ENCODE measurements around the gene DMXL2. TPM values are rescaled to one million over a fixed set of nuclear protein-coding genes. Genes with fewer than 3 reads are reported as not detected.

DMXL2 gene
- total and polyA plus RNA-seq, 2 experiments from 2014 or later, result 6.1 to 61.1 TPM

DNA sequence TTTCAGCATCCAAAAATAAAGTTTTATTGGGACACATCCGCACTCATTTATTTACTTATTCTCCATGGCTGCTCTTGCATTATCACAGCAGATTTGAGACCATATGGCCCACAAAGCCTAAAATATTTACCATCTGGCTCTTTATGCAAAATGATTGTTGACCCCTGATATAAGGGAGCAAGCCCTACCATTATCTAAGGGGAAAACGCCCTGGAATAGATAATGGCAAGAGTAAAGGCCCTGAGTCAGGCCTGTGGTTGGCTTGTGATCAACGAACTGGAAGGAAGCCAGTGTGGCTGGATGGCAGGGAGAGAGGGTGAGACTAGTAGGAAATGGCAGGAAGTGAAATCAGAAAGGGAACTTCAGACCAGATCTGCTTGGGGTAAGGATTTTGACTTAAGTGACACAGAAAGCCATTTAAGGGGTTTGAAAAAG is 24.6 kb upstream of the DMXL2 start:
- Mint-ChIP-seq H3K36me3 (ENCODE audit: low read depth) (no peaks in the 10 kb centered on the region), H3K4me3 (no peak overlapping the region), H3K9me3 (no peaks in the 10 kb centered on the region), H3K4me1 (no peaks in the 10 kb centered on the region), H3K27ac (no peak overlapping the region), H3K27me3 (ENCODE audit: insufficient read depth, low read depth, poor library complexity) (peaks cover 2% of the 10 kb centered on the region)
- DNase-seq (ENCODE audit: low spot score) (no peak), ATAC-seq (no peak)
- no peaks in the 10 kb centered on the region for H3K9me2 ChIP-seq (ENCODE audit: insufficient read depth)
- 0 out of 2 replicates have a peak overlapping the region, but pooled peaks have one; percentile 29 for H2AFZ ChIP-seq
- no peaks in the 10 kb centered on the region for H3F3A ChIP-seq (replicated peaks; ENCODE audit: low read depth)
- TF ChIP-seq, protein P1, sequence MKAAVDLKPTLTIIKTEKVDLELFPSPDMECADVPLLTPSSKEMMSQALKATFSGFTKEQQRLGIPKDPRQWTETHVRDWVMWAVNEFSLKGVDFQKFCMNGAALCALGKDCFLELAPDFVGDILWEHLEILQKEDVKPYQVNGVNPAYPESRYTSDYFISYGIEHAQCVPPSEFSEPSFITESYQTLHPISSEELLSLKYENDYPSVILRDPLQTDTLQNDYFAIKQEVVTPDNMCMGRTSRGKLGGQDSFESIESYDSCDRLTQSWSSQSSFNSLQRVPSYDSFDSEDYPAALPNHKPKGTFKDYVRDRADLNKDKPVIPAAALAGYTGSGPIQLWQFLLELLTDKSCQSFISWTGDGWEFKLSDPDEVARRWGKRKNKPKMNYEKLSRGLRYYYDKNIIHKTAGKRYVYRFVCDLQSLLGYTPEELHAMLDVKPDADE (IDR thresholded peaks at IDR 0.05), result no peak
- TF ChIP-seq CREB1 (CRISPR knock-in tag; IDR thresholded peaks at IDR 0.05; ENCODE audit: low read depth) (no peak), NANOG (IDR thresholded peaks at IDR 0.05; ENCODE audit: borderline replicate concordance) (no peak), EZH2phosphoT487 (IDR thresholded peaks at IDR 0.05; ENCODE audit: unreplicated experiment) (no peak), JUNB (IDR thresholded peaks at IDR 0.05; ENCODE audit: unreplicated experiment) (no peak), ZNF114 (CRISPR knock-in tag; IDR thresholded peaks at IDR 0.05) (no peak), POLR2AphosphoS5 (IDR thresholded peaks at IDR 0.05; ENCODE audit: low read depth) (no peak), EZH2 (IDR thresholded peaks at IDR 0.05; ENCODE audit: low read depth, unreplicated experiment) (no peak), ZNF331 (CRISPR knock-in tag; IDR thresholded peaks at IDR 0.05; ENCODE audit: low read depth) (no peak)
- TF ChIP-seq, protein P2, sequence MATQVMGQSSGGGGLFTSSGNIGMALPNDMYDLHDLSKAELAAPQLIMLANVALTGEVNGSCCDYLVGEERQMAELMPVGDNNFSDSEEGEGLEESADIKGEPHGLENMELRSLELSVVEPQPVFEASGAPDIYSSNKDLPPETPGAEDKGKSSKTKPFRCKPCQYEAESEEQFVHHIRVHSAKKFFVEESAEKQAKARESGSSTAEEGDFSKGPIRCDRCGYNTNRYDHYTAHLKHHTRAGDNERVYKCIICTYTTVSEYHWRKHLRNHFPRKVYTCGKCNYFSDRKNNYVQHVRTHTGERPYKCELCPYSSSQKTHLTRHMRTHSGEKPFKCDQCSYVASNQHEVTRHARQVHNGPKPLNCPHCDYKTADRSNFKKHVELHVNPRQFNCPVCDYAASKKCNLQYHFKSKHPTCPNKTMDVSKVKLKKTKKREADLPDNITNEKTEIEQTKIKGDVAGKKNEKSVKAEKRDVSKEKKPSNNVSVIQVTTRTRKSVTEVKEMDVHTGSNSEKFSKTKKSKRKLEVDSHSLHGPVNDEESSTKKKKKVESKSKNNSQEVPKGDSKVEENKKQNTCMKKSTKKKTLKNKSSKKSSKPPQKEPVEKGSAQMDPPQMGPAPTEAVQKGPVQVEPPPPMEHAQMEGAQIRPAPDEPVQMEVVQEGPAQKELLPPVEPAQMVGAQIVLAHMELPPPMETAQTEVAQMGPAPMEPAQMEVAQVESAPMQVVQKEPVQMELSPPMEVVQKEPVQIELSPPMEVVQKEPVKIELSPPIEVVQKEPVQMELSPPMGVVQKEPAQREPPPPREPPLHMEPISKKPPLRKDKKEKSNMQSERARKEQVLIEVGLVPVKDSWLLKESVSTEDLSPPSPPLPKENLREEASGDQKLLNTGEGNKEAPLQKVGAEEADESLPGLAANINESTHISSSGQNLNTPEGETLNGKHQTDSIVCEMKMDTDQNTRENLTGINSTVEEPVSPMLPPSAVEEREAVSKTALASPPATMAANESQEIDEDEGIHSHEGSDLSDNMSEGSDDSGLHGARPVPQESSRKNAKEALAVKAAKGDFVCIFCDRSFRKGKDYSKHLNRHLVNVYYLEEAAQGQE (IDR thresholded peaks at IDR 0.05; ENCODE audit: unreplicated experiment), result no peak
- TF ChIP-seq, protein P3, sequence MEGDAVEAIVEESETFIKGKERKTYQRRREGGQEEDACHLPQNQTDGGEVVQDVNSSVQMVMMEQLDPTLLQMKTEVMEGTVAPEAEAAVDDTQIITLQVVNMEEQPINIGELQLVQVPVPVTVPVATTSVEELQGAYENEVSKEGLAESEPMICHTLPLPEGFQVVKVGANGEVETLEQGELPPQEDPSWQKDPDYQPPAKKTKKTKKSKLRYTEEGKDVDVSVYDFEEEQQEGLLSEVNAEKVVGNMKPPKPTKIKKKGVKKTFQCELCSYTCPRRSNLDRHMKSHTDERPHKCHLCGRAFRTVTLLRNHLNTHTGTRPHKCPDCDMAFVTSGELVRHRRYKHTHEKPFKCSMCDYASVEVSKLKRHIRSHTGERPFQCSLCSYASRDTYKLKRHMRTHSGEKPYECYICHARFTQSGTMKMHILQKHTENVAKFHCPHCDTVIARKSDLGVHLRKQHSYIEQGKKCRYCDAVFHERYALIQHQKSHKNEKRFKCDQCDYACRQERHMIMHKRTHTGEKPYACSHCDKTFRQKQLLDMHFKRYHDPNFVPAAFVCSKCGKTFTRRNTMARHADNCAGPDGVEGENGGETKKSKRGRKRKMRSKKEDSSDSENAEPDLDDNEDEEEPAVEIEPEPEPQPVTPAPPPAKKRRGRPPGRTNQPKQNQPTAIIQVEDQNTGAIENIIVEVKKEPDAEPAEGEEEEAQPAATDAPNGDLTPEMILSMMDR (conservative IDR thresholded peaks at IDR 0.05; ENCODE audit: low read depth in 2 of 2), result no peak
- TF ChIP-seq, protein P4, sequence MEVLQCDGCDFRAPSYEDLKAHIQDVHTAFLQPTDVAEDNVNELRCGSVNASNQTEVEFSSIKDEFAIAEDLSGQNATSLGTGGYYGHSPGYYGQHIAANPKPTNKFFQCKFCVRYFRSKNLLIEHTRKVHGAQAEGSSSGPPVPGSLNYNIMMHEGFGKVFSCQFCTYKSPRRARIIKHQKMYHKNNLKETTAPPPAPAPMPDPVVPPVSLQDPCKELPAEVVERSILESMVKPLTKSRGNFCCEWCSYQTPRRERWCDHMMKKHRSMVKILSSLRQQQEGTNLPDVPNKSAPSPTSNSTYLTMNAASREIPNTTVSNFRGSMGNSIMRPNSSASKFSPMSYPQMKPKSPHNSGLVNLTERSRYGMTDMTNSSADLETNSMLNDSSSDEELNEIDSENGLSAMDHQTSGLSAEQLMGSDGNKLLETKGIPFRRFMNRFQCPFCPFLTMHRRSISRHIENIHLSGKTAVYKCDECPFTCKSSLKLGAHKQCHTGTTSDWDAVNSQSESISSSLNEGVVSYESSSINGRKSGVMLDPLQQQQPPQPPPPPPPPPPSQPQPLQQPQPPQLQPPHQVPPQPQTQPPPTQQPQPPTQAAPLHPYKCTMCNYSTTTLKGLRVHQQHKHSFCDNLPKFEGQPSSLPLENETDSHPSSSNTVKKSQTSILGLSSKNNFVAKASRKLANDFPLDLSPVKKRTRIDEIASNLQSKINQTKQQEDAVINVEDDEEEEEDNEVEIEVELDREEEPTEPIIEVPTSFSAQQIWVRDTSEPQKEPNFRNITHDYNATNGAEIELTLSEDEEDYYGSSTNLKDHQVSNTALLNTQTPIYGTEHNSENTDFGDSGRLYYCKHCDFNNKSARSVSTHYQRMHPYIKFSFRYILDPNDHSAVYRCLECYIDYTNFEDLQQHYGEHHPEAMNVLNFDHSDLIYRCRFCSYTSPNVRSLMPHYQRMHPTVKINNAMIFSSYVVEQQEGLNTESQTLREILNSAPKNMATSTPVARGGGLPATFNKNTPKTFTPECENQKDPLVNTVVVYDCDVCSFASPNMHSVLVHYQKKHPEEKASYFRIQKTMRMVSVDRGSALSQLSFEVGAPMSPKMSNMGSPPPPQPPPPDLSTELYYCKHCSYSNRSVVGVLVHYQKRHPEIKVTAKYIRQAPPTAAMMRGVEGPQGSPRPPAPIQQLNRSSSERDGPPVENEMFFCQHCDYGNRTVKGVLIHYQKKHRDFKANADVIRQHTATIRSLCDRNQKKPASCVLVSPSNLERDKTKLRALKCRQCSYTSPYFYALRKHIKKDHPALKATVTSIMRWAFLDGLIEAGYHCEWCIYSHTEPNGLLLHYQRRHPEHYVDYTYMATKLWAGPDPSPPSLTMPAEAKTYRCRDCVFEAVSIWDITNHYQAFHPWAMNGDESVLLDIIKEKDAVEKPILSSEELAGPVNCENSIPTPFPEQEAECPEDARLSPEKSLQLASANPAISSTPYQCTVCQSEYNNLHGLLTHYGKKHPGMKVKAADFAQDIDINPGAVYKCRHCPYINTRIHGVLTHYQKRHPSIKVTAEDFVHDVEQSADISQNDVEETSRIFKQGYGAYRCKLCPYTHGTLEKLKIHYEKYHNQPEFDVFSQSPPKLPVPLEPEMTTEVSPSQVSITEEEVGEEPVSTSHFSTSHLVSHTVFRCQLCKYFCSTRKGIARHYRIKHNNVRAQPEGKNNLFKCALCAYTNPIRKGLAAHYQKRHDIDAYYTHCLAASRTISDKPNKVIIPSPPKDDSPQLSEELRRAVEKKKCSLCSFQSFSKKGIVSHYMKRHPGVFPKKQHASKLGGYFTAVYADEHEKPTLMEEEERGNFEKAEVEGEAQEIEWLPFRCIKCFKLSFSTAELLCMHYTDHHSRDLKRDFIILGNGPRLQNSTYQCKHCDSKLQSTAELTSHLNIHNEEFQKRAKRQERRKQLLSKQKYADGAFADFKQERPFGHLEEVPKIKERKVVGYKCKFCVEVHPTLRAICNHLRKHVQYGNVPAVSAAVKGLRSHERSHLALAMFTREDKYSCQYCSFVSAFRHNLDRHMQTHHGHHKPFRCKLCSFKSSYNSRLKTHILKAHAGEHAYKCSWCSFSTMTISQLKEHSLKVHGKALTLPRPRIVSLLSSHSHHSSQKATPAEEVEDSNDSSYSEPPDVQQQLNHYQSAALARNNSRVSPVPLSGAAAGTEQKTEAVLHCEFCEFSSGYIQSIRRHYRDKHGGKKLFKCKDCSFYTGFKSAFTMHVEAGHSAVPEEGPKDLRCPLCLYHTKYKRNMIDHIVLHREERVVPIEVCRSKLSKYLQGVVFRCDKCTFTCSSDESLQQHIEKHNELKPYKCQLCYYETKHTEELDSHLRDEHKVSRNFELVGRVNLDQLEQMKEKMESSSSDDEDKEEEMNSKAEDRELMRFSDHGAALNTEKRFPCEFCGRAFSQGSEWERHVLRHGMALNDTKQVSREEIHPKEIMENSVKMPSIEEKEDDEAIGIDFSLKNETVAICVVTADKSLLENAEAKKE (CRISPR knock-in tag; IDR thresholded peaks at IDR 0.05), result no peak
- H4K20me1 ChIP-seq (replicated peaks; ENCODE audit: insufficient read depth), result no peaks in the 10 kb centered on the region
- H3K36me3 ChIP-seq (ENCODE audit: insufficient read depth), result no peaks in the 10 kb centered on the region
- no peak overlapping the region for H3K27ac ChIP-seq (ENCODE audit: low read depth)
- no peak overlapping the region for H3K4me2 ChIP-seq
- H3K4me3 ChIP-seq, result no peak overlapping the region
- no peaks in the 10 kb centered on the region for H3K79me2 ChIP-seq (replicated peaks; ENCODE audit: insufficient read depth)
- no peaks in the 10 kb centered on the region for H3K27me3 ChIP-seq (ENCODE audit: insufficient read depth)
- no peaks in the 10 kb centered on the region for H3K4me1 ChIP-seq (ENCODE audit: insufficient read depth)
